Measurements from ENCODE around the gene RCCD1. TPM values are rescaled to one million over a fixed set of nuclear protein-coding genes. Genes with fewer than 3 reads are reported as not detected.
A peak's percentile ranks its signal among the peaks of the same experiment; 100 is the strongest.
"Not testable (repeated sequence)": the region's sequence is repeated elsewhere in the genome, so short reads cannot be mapped to it uniquely, and the experiment has no call there.

RCCD1 gene
- total and polyA plus RNA-seq, 4 donors, result 4.4 to 11.5 (median 6.7) TPM

DNA sequence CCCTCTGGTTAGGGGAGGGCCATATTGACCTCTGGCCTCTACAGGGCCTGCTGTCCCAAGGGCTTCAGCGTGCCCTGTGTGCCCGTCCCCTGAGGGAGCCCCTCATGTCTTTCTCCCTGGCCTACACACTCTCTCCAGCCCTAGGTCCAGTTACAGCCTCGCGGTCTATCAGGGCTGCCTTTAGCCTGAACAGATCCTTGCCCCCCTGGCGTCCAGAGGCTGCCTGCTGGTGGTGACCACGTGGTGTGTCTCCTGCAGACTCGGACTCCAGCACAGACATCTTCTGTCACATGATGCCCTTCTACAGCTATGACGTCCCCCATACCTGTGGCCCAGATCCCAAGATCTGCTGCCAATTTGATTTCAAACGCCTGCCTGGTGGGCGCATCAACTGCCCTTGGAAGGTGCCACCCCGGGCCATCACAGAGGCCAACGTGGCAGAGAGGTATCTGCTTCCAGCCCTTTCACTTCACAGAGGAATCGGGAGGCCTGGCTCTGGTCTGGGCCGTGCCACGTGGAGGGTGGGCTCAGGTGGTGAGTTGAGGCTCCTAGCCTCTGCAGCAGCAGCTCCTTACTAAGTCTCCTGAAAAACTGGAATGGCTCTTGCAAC is 47.5 kb upstream of the RCCD1 start:
- TF ChIP-seq, protein P1, sequence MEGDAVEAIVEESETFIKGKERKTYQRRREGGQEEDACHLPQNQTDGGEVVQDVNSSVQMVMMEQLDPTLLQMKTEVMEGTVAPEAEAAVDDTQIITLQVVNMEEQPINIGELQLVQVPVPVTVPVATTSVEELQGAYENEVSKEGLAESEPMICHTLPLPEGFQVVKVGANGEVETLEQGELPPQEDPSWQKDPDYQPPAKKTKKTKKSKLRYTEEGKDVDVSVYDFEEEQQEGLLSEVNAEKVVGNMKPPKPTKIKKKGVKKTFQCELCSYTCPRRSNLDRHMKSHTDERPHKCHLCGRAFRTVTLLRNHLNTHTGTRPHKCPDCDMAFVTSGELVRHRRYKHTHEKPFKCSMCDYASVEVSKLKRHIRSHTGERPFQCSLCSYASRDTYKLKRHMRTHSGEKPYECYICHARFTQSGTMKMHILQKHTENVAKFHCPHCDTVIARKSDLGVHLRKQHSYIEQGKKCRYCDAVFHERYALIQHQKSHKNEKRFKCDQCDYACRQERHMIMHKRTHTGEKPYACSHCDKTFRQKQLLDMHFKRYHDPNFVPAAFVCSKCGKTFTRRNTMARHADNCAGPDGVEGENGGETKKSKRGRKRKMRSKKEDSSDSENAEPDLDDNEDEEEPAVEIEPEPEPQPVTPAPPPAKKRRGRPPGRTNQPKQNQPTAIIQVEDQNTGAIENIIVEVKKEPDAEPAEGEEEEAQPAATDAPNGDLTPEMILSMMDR (IDR thresholded peaks at IDR 0.05; ENCODE audit: control extremely low read depth, extremely low read depth), result no peak
- no peak for DNase-seq
- WGBS, 2 donors, result 82 to 89% methylated on average over 15 of the region's 15 CpGs

DNA sequence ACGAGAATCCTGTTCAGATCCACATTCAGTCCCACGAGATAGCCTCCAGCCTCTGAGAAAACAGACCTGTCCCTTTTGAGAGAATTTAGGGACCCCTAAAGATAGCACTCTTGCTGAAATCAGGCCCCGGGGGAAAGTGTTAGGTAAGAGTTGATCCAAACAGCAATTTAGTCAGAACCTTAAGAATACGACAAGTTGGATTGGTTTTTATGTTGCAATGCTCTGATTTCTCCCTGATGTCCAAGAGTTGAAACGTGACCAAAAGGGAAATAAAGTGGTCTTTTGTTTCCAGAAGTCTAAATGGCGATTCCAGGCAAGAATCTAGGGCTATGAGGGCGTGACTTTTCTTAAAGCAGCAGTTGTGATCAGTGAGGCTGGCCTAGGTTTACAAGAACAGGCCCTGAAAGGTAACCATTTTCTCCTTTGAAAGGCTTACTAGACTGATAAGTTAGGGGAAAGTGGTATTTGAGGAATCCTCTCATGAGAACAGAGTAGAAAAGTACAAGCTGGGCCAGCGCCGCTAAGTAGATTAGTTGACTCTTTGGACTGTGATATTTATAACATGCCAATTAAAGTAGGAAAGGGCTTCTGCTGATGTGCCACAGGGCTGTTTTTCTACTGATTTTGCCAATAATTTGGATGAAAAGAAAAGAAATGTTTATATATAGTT is 46.7 kb upstream of the RCCD1 start:
- ATAC-seq (ENCODE audit: insufficient read depth, low FRiP score) (no peak), DNase-seq (peak in 1 of 3 donors; percentile 37)
- Histone ChIP-seq H3K36me3 (ENCODE audit: control insufficient read depth in 4 of 4, insufficient read depth in 4 of 4, low read length in 4 of 4) (peaks cover 22 to 68% (median 34%) of the 10 kb centered on the region in 4 donors), H3K4me3 (no peak overlapping the region), H3K27me3 (ENCODE audit: control insufficient read depth in 3 of 3, insufficient read depth in 3 of 3, low read length in 2 of 3) (no peaks in the 10 kb centered on the region), H3K27ac (ENCODE audit: low read depth in 1 of 2, low read length in 1 of 2) (no peak overlapping the region), H3K4me1 (ENCODE audit: control insufficient read depth in 5 of 5, insufficient read depth in 5 of 5, low read length in 5 of 5) (peaks cover 0 to 8% (median 0%) of the 10 kb centered on the region in 5 donors), H3K9ac (ENCODE audit: insufficient read depth in 1 of 2, low read length in 2 of 2) (no peak overlapping the region), H3K9me3 (ENCODE audit: control insufficient read depth in 4 of 4, insufficient read depth in 3 of 4, low read length in 3 of 4) (no peaks in the 10 kb centered on the region)
- WGBS, 2 donors, result 75 to 79% methylated on average over 9 of the region's 9 CpGs
- TF ChIP-seq, protein P1 (IDR thresholded peaks at IDR 0.05; ENCODE audit: control extremely low read depth, extremely low read depth), result no peak

More for the DNA sequence above, 47.5 kb upstream of the RCCD1 start:
- Histone ChIP-seq H3K27ac (ENCODE audit: low read depth in 1 of 2, low read length in 1 of 2) (no peak overlapping the region), H3K36me3 (ENCODE audit: control insufficient read depth in 4 of 4, insufficient read depth in 4 of 4, low read length in 4 of 4) (peaks cover 16 to 60% (median 30%) of the 10 kb centered on the region in 4 donors), H3K4me1 (ENCODE audit: control insufficient read depth in 5 of 5, insufficient read depth in 5 of 5, low read length in 5 of 5) (peaks cover 0 to 8% (median 0%) of the 10 kb centered on the region in 5 donors), H3K9ac (ENCODE audit: insufficient read depth in 1 of 2, low read length in 2 of 2) (no peak overlapping the region), H3K4me3 (no peak overlapping the region), H3K9me3 (ENCODE audit: control insufficient read depth in 4 of 4, insufficient read depth in 3 of 4, low read length in 3 of 4) (no peaks in the 10 kb centered on the region), H3K27me3 (ENCODE audit: control insufficient read depth in 3 of 3, insufficient read depth in 3 of 3, low read length in 2 of 3) (no peaks in the 10 kb centered on the region)
- ATAC-seq (ENCODE audit: insufficient read depth, low FRiP score), result no peak

DNA sequence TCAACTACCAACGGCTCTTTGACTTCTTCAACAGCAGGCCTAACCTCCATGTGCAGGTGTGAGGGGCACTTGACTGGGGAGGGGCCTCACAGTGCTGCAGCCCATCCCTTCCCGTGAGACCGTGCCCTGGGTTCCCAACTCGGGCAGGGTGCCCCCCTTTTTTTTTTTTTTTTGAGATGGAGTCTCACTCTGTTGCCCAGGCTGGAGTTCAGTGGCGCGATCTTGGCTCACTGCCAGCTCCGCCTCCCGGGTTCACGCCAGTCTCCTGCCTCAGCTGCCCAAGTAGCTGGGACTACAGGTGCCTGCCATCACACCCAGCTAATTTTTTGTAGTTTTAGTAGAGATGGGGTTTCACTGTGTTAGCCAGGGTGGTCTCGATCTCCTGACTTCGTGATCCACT is 45.2 kb upstream of the RCCD1 start:
- H3K27ac ChIP-seq (ENCODE audit: low read depth in 1 of 2, low read length in 1 of 2); H3K4me1 ChIP-seq (ENCODE audit: control insufficient read depth in 5 of 5, insufficient read depth in 5 of 5, low read length in 5 of 5); H3K9me3 ChIP-seq (ENCODE audit: control insufficient read depth in 4 of 4, insufficient read depth in 3 of 4, low read length in 3 of 4); H3K27me3 ChIP-seq (ENCODE audit: control insufficient read depth in 3 of 3, insufficient read depth in 3 of 3, low read length in 2 of 3); ATAC-seq (ENCODE audit: insufficient read depth, low FRiP score); DNase-seq; H3K4me3 ChIP-seq; H3K9ac ChIP-seq (ENCODE audit: insufficient read depth in 1 of 2, low read length in 2 of 2): not testable (repeated sequence)
- WGBS, 2 donors, result 91 to 98% methylated on average over 9 to 11 of the region's 11 CpGs
- peaks cover 28 to 80% (median 35%) of the 10 kb centered on the region in 4 donors for H3K36me3 ChIP-seq (ENCODE audit: control insufficient read depth in 4 of 4, insufficient read depth in 4 of 4, low read length in 4 of 4)

DNA sequence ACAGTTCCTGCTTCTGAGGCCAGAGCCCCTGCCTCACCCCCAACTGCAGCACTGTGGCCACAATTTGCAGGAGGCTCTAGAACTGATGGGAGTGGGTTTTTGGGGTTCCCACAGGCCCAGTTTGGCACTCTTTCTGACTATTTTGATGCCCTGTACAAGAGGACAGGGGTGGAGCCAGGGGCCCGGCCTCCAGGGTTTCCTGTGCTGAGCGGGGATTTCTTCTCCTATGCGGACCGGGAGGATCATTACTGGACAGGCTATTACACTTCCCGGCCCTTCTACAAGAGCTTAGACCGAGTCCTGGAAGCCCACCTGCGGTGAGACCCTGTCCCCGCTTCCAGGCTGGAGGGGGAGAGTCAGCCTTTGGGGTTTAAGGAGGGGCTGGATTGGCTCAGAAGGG is 44.7 kb upstream of the RCCD1 start:
- H3K4me1 ChIP-seq (ENCODE audit: control insufficient read depth in 5 of 5, insufficient read depth in 5 of 5, low read length in 5 of 5), result no peaks in the 10 kb centered on the region
- no peak overlapping the region for H3K4me3 ChIP-seq
- no peak overlapping the region for H3K9ac ChIP-seq (ENCODE audit: insufficient read depth in 1 of 2, low read length in 2 of 2)
- H3K27ac ChIP-seq (ENCODE audit: low read depth in 1 of 2, low read length in 1 of 2), result no peak overlapping the region
- no peak for DNase-seq
- TF ChIP-seq, protein P1 (IDR thresholded peaks at IDR 0.05; ENCODE audit: control extremely low read depth, extremely low read depth), result no peak
- H3K9me3 ChIP-seq (ENCODE audit: control insufficient read depth in 4 of 4, insufficient read depth in 3 of 4, low read length in 3 of 4), result no peaks in the 10 kb centered on the region
- 94 to 97% methylated on average over 8 of the region's 8 CpGs for WGBS, 2 donors
- no peaks in the 10 kb centered on the region for H3K27me3 ChIP-seq (ENCODE audit: control insufficient read depth in 3 of 3, insufficient read depth in 3 of 3, low read length in 2 of 3)
- H3K36me3 ChIP-seq (ENCODE audit: control insufficient read depth in 4 of 4, insufficient read depth in 4 of 4, low read length in 4 of 4), result peaks cover 26 to 82% (median 36%) of the 10 kb centered on the region in 4 donors
- ATAC-seq (ENCODE audit: insufficient read depth, low FRiP score), result no peak

All from lung (tissue), 12 donors.